D341Med (cell line): ENCODE data around the gene WFDC5.
"Not testable (repeated sequence)": the region's sequence is repeated elsewhere in the genome, so short reads cannot be mapped to it uniquely, and the experiment has no call there.

Source experiments
- DNase-seq: peaks from one replicate; pipeline ENCODE4 v3.0.0; 2012; ENCODE audit warnings: low spot score

Gene WFDC5

DNA sequence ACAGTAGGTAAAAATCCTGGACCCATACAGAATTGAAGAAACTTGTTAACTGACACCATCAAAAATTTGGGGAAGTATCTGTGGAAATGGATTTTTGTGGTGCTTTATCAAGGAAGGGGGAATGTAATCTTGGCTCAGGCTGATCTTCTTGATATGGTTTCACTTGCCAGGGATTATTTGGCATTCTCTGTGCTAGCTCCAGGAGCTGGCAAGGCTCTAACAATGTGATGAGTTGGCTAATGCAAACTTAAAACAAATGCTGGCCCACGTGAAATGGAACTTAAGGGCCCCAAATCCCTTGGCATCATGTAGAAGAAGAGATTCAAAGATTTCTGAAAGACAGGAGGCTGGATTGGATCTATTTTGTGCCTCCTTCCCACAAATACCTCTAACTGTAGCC lies 27.2 kb downstream of the WFDC5 start:
- no peak for DNase-seq

DNA sequence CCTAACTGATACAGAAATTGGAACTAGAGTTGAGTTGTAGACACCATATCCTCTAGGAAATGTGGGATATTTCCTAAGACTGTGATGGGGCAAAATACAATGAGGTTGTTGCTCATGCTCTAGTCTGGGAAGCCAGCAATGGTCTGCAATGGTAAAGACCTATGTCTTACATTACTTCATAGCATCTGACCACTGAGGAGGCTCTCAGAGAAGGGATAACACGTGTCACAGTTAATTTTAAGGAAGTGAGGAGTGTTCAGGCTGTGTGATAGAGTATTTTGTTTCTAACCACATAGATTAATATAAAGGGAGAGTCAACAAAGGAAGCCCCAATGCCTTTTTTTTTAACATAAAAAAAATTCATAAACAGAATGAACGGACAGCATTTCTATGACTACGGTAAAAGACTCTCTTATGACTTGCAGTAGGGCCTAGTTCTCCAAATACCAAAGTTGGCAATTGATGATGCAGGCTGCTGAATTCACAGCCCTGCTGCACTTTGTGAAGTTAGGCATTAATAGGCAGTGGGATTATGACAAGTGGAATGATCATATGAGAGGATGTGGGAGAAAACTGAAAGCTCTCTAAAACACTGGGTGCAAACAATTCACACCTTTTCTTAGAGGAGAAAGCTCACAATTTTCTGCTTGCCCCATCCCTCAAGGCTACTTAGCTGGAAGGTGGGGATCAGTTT lies 27.7 kb downstream of the WFDC5 start:
- DNase-seq, result no peak

DNA sequence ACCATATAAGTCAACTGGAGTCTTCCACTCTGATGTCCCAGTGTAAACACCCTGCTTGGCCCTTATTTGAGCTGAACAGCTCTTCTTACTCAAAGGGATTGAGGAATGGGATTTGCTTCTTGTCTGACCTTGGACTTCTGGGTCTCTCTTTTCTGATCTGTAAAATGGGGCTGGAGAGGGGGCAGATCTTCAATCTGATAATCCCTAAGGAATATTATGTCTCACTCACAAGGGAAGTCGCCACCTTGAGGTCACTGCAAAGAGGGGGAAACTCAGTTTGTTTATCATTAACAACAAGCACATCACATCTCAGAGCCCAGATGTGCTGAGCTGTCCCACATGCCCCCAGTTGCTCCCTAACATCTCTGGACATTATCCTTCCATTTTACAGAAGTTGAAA lies 29.1 kb downstream of the WFDC5 start:
- no peak for DNase-seq

DNA sequence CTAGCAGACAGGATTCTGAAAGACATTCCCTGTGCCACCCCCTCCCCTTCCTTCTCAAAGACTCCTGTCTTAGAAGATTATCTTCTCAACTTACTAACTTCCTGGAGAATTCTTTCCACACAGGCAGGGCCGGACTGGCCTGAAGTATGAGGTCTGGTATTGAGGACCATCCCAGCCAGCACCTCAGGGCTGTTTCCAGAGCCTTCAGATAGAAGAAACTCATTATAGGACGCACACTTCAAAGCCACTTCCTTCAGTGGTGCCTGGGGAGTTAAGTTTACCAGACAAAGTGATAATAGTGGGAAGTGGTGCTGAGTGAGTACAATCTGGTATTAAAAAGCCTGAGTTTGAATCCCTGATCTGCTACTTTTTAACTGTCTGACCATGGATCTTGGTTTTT lies 29.7 kb downstream of the WFDC5 start:
- DNase-seq, result no peak

DNA sequence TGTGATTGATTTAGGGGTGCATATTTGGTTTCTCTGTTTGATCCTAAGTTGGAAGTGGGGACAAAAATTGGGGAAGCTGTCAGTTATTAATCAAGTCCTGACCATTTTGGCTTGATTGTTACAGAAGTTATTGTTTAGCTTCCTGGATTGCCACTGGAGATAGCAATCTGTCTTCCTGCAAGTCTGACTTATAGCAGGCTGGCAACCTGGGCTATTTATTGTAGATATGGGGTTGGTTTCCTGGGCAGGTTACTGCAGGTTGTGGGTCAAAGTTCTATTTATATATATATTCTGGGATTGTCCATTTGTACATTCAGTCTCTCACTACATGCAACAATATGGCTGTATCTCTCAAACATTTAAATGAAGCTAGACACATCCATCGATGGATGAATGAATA lies 31.8 kb downstream of the WFDC5 start:
- no peak for DNase-seq

DNA sequence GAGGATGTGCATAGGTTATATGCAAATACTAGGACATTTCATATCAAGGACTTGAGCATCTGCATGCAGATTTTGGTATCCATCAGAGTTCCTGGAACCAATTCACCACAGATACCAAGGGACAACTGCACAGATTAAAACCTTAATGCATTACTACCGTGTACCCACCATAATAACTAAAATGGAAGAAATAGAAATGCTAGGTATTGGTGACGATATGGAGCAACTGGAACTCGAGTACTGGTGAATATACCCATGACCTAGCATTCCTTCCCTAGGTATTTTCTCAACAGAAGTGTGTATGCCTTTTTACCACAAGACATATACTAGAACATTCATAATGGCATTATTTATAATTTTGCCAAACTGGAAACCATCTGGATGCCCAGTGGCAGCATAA lies 32.5 kb downstream of the WFDC5 start:
- DNase-seq, result no peak

DNA sequence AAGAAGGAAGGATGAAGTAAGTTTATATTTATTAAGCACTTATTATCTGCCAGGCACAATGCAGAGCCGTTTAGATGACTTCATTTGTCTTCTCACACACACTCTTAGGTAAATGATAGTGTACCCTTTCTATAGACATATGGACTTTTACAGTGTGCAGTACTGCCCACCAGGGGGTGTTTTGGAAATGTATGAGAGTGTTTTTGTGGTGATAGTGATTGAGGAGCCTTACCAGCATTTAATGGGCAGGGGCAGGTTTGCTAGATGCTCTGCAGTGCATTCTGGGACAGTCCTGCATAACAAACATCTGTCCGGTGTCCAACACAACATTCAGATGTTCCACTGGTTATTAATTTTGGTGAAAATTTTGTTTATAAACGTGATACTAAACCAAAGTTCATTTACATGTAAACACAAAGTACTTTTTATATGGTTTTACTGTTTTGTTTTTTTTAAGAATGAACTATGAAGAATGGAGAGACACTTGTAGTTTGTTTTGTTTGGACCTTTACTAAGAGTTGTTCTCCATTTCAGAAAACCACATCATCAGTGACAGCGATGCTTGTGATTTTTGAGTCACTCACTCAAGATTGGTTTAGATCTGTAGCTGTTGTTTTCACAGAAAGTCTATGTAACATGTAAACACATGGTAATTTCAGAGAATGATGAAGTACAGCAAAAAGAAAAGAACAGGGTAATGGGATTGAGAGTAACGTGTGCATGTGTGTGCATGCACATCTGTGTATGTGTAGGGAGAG lies 33.9 kb downstream of the WFDC5 start:
- peak; percentile 62 for DNase-seq

DNA sequence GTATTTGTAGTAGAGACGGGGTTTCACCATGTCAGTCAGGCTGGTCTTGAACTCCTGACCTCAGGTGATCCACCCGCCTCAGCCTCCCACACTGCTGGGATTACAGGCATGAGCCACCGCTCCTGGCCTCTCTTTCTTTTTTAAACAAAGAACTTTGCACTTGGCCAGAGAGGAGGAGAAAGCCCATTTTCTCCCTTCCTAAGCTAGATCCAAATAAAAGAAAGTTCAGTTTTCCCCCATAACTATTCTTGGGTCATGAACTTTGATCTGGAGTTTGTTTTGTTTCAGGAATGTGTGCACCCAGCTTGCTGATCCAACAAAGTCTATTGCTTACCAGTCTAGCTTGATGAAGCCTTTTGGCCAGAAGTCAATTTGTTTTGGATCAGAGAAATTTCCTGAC lies 37.4 kb downstream of the WFDC5 start:
- no peak for DNase-seq

DNA sequence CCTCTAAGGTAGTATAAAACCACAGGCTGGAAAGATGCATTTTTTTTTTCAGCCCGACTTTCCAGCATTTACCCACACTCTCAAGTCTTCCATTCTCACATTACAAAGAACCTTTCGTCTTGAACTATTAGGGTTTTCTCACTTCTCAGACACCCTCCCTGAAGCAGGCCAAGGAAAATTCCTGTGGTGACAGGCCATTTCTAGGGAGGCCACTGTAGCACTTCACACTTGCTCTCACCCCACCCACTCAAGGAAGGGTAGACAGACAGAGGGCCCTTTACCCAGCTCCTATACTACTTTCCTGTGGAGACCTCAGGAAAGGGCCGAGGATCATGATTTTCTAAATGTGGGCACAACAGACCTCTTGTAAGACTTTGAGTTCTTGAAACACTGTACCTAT lies 41.8 kb downstream of the WFDC5 start:
- no peak for DNase-seq

DNA sequence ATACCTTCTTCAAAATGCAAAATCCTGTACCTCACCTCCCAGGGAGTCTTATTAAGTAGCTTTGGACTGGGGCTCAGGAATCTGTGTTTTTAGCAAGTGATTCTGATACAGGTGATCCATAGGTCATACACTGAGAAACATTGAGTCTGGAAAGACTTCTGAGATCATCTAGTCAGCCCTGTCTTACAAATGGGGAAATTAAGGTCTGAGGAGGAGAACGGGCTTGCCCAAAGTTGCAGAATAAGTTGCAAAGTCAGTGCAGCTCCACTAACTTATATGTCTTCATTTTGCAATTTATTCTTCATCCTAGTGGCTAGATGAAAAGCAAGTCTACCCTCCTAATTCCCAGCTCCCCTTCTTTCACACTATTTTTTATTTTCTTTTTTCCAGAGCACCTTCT lies 42.9 kb downstream of the WFDC5 start:
- no peak for DNase-seq

DNA sequence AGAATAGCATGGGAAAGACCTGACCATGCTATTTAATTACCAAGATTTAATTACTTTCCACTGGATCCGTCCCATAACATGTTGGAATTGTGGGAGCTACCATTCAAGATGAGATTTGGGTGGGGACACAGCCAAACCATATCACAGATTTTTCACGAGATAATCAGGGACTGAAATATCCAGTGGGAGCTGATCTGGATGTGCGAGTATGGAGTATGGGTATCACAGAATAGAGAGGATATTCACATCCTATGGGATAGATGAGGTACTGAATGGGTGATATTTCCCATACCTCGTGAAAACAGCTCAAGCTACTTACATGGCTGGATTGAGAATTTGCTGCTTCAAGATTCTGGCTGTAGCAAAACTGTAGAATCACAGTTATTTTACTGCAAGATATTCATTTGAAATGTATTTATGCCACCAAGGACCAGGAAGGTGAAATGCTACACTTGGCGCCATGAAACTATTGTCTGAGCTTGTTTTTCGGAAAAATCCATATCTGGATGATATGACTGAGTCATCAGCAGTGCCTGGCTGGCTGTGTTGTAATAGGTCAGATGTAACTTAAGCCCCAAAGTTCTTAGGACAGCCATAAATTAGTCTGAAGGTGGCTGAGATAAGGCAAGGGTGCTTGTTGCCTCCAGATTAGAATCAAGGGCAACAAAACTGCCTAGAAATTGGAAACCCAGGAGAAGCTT lies 43.9 kb downstream of the WFDC5 start:
- no peak for DNase-seq

DNA sequence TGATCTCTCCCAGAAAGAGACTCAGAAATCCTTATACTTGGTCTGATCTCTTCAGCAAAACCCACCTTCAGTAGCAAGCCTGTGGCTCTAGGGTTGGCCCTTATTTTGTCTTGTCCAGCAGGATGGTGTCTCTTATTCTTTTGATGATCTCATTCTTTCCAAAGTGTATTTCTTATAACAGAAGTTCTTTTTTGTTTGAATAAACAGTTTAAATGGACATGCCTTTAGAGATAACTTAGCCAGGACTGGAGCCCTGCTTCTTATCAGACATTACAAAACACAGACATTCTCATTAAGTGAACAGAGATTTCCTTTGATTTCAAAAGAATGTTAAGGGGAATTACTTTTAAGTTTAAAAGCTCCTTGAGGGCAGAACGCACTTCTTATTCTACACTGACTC lies 45.7 kb downstream of the WFDC5 start:
- DNase-seq, result no peak

DNA sequence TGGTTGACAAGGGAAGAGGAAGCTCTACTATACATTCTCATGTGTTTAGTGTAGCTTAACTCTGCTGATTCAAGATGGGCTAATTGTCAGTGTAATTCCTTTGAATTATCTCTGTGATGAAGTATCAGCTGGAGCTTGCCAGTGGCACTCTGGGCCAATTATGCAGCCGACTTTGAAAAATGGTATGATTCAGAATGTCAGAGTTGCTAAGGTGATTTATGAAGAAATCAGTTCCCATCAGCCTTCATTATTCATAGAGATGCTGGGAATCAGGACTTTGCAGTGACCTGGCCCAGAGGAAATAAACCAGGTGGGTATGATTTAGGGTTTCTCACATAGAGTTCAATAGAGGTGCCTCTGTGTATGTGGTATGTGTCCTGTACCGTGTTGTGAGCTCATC lies 47.4 kb downstream of the WFDC5 start:
- no peak for DNase-seq

DNA sequence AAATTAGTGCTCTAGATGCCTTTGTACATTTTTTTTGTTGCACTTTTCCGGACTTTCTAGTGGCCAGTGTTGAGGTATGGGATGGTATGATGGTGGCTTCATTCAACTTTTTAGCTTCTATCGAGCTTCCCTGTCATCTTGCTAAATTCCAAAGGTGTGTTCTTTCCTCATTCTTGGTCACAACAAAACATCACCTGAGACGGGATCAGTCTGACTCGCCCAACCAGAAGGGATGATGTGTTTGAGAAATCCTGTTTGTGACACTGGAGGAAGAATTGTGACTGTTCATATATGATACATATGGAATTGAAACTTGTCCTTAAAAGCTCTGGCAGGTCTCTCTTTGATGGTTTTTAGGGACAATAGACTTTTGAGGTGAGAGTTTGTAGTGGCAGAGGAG lies 47.9 kb downstream of the WFDC5 start:
- no peak for DNase-seq

DNA sequence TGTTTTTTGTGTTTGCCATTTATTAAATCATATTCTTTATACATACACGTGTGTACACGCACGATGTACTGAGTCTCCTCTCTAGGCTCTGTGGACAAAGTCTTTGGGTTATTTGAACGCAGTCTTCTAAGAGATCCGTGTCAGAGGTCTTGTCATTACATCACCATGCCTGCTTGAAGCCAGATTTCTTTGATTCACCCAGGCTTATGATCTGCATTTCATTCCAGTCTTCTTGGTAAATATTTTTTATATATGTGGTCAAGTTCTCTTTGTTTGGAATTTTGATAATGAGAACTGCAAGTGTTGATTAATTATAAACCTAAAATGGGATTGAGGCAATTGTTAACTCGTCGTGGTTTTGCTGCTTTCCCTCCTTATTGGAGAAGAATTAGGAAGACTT lies 48.6 kb downstream of the WFDC5 start:
- no peak for DNase-seq

DNA sequence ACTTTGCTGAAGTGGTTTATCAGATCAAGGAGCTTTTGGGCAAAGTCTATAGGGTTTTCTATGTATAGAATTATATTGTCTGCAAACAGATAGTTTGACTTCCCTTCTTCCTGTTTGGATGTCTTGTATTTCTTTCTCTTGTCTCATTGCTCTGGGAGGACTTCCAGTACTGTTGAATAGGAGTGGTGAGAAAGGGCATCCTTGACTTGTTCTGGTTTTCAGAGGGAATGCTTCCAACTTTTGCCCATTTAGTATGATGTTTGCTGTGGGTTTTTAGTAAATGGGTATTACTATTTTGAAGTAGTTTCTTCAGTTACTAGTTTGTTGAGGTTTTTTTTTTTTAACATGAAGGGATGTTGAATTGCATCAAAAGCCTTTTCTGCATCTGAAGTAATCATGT lies 50.2 kb downstream of the WFDC5 start:
- no peak for DNase-seq

DNA sequence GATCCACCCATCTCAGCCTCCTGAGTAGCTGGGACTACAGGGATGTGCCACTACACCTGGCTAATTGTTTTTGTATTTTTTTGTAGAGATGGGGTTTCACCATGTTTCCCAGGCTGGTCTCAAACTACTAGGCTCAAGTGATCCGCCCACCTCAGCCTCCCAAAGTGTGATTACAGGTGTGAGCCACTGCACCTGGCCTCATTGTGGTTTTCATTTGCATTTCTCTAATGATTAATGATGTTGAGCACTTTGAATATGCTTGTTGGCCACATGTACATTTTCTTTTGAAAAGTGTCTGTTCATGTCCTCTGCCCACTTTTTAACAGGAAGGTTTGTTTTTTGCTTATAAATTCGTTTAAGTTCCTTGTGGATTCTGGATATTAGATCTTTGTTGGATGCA lies 51.9 kb downstream of the WFDC5 start:
- DNase-seq, result not testable (repeated sequence)

DNA sequence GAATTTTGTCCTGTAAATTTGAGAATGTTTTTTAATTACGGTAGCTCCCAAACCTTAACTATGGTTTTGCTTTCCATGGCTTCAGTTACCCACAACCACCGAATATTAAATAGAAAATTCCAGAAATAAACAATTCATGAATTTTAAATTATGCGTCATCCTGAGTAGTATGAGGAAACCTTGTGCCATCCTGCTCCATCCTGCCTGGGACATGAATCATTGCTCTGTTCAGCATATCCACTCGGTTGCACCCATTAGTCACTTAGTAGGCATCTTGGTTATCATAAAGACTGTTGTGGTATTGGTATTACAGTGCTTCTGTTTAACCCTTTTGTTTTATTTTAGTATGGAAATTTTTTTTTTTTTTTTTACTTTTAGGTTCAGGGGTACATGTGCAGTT lies 53.7 kb downstream of the WFDC5 start:
- DNase-seq, result no peak

DNA sequence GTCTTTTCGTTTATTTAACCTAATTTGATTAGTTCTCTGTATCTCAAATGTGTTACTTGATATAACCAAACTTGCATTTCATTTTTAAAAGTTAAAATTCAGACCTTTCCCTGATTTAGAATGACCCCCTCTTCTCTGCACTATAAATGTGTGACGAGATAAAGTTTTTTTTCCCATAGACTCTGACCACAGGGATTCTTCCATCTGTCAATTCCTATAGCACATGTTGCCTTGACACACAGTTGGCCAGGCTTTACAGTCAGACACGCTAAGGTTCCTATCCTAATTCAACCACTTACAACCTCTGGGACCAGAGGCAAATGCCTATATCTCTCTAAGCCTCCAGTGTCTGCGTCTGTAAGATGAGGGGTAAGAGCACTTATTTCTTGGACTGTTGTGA lies 54.7 kb downstream of the WFDC5 start:
- no peak for DNase-seq
